ENCODE data around the gene XIRP2.

DNA sequence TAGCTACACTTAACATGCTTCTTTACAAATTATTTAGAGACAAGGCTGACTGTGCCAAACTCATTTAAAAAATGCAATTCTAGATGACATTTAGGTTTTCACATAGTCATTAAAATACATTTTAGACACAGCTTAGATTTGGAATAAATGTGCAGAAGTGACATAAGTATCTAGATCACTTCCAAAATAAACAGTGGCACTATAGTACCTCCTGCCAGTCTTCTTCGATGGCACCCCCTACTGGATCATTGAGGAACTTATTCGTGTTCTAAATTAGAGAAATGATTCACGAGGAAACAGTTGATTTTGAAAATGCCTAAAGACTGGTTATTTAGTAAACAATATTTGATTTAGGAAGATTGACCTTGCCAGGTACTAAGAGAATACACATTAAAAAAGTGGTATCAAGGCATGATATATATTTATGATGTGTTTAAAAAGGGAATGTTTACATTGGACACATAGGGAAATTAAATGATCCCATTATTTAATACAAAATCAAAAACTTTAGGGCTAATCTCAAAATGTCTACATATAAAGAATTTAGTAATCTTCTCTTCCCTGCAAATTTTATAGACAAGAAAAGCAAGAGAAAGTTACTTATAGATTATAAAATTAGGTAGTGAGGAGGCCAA lies 323.9 kb downstream of the XIRP2 start:
- TF ChIP-seq, protein P1, sequence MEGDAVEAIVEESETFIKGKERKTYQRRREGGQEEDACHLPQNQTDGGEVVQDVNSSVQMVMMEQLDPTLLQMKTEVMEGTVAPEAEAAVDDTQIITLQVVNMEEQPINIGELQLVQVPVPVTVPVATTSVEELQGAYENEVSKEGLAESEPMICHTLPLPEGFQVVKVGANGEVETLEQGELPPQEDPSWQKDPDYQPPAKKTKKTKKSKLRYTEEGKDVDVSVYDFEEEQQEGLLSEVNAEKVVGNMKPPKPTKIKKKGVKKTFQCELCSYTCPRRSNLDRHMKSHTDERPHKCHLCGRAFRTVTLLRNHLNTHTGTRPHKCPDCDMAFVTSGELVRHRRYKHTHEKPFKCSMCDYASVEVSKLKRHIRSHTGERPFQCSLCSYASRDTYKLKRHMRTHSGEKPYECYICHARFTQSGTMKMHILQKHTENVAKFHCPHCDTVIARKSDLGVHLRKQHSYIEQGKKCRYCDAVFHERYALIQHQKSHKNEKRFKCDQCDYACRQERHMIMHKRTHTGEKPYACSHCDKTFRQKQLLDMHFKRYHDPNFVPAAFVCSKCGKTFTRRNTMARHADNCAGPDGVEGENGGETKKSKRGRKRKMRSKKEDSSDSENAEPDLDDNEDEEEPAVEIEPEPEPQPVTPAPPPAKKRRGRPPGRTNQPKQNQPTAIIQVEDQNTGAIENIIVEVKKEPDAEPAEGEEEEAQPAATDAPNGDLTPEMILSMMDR (IDR thresholded peaks at IDR 0.05) = peak; percentile 31; the same call in 2 of the 3 replicates
- TF ChIP-seq POLR2A (IDR thresholded peaks at IDR 0.05; ENCODE audit: low read length) (no peak), JUNB (IDR thresholded peaks at IDR 0.05) (no peak), CHD4 (IDR thresholded peaks at IDR 0.05; ENCODE audit: borderline replicate concordance) (no peak), ZNF302 (CRISPR knock-in tag; IDR thresholded peaks at IDR 0.05) (no peak), RAD21 (conservative IDR thresholded peaks at IDR 0.05 in 1 of 2, IDR thresholded peaks at IDR 0.05 in 1 of 2) (peak; percentile 42 to 51; a peak in 3 of 5 replicates), EP300 (IDR thresholded peaks at IDR 0.05) (no peak), CEBPB (IDR thresholded peaks at IDR 0.05) (no peak), ESRRA (IDR thresholded peaks at IDR 0.05; ENCODE audit: borderline replicate concordance, low read length) (no peak), NR3C1 (IDR thresholded peaks at IDR 0.05) (no peak), NPAS2 (CRISPR knock-in tag; IDR thresholded peaks at IDR 0.05; ENCODE audit: borderline replicate concordance) (no peak)
- TF ChIP-seq, protein P2, sequence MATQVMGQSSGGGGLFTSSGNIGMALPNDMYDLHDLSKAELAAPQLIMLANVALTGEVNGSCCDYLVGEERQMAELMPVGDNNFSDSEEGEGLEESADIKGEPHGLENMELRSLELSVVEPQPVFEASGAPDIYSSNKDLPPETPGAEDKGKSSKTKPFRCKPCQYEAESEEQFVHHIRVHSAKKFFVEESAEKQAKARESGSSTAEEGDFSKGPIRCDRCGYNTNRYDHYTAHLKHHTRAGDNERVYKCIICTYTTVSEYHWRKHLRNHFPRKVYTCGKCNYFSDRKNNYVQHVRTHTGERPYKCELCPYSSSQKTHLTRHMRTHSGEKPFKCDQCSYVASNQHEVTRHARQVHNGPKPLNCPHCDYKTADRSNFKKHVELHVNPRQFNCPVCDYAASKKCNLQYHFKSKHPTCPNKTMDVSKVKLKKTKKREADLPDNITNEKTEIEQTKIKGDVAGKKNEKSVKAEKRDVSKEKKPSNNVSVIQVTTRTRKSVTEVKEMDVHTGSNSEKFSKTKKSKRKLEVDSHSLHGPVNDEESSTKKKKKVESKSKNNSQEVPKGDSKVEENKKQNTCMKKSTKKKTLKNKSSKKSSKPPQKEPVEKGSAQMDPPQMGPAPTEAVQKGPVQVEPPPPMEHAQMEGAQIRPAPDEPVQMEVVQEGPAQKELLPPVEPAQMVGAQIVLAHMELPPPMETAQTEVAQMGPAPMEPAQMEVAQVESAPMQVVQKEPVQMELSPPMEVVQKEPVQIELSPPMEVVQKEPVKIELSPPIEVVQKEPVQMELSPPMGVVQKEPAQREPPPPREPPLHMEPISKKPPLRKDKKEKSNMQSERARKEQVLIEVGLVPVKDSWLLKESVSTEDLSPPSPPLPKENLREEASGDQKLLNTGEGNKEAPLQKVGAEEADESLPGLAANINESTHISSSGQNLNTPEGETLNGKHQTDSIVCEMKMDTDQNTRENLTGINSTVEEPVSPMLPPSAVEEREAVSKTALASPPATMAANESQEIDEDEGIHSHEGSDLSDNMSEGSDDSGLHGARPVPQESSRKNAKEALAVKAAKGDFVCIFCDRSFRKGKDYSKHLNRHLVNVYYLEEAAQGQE (IDR thresholded peaks at IDR 0.05) = no peak
- TF ChIP-seq, protein P3, sequence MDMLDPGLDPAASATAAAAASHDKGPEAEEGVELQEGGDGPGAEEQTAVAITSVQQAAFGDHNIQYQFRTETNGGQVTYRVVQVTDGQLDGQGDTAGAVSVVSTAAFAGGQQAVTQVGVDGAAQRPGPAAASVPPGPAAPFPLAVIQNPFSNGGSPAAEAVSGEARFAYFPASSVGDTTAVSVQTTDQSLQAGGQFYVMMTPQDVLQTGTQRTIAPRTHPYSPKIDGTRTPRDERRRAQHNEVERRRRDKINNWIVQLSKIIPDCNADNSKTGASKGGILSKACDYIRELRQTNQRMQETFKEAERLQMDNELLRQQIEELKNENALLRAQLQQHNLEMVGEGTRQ (IDR thresholded peaks at IDR 0.05) = no peak
